GM19467 (cell line): ENCODE data around the gene ADCY5.

Source experiments
- ATAC-seq: cut with Tn5 transposase; IDR thresholded peaks from one replicate; pipeline ENCODE4 v1.9.1; 2021; ENCODE audit warnings: mild to moderate bottlenecking, moderate library complexity; ENCODE audit not compliant: unreplicated experiment

The ADCY5 gene

DNA sequence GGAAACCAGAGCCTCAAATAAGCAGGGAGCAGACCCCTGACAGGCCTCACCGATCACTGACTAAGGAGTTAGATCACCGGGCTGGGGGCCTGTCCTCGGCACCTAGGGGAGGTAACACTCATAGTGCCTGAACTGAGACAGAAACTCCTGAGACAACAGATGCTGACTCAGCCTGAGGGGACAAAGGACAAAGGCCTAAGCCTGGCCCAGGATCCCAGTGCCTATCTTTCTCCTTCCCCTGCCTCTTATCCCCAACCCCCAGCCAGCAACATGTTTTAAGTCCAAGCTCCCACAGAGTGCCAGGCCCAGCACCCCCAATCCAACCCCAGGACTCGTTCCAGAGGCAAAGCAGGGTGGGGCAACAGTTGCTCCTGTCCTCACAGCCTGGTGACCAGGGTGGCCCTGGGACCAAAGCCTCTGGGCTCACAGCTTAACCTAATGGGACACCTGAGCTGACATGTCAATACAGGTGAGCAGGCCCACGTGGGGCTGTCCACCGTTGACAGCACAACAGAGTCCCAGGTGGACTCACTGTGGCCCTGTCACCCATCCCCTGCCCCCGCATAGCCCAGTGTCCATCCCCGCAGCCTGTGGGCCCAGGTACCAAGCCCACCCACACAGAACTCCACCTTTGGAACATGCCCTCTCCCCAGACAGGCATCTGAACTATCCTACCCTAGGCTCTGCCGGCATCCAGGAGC lies 37.4 kb downstream of the ADCY5 start:
- ATAC-seq = no peak

DNA sequence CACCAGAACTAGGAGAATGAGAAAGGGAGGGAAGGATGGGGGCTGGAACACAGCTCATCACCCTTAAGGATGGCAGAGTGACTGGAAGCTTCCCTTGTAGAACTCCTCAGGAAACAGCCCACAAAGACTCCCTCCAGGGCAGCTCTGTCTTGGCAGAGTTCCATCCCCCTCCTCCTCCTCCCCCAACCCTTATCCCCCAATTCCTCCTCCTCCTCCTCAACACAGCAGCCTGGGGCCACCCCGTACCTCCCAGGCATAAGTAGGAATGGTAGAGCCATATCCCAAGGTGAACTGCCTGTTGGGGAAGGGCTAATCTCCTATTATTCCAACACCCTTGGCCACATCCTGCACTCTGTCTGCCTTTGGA lies 38.8 kb downstream of the ADCY5 start:
- no peak for ATAC-seq

DNA sequence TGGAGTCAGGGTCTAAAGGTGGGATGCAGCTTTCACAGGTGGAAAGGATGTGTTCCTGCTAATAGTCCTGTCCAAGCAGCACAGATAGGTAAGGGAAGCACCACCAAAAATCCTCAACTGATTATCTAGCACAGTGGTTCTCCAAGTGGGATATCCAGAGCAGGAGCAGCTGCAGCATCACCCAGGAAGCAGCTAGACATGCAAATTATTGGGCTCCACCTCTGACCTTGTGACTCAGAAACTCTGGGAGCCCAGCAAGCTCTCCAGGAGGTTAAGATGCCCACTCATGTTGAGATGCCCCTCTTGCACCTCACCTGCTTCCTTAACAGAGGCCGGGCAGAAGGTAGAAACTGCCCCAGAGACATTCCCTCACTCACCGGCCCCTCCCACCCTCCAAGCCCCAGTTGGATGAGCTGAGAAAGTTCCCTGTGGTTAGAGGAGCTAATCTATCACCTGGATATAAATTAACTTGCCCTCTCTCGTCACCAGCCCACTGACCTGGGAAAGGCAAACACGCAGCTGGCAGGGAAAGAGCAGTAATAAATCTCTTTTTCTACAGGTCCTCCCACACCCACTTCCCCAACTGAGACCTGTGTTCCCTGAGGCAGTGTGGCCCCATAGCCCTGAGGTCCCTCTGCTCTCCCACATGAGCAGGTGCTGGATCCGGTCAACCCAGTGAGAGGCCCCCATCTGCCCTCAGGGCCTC lies 39.3 kb downstream of the ADCY5 start:
- ATAC-seq = no peak

DNA sequence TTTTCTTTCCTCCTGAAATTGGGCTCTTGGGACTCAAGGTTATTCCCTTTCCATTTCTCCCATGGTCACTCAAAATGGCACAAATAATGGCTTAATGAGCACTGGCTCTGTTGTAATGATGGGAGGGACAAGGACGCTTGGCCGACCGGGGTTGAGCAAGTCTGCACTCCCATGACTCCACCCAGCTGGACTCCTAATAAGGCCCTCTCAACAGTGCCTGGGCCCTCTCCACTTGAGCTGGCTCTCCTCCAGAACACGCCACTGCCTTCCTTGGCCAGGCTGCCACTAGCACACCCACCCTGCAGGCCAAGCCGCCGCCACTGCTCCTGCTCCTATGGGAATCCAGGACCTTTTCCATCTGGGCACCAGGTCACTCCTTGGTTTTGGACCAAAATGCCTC lies 42.3 kb downstream of the ADCY5 start:
- no peak for ATAC-seq

DNA sequence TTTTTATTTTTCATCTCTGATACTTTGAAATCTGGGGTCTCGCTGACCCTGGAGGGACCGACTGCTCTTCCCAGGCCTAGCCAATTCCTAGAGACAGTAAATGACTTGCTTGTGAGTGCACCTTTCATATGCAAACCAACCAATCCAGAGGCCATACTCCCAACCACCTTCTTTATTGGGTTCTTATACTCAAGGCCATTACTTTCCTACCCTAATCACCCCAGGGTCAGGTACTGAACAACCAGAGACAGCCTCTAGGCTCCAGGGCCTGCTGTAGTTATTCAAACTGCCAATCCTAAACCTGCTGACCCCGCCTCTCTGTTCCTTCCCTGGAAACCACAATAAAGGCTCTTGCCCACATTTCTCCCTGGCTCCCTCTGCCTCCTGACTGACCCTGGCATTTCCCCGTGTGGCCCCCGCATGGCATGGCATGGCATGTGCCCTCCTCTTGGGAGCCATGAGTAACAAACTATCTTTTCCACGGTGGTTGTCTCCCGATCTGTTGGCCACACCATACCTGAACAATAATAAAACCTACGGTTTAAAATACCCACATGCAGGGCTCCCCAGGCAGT lies 42.9 kb downstream of the ADCY5 start:
- ATAC-seq = no peak

DNA sequence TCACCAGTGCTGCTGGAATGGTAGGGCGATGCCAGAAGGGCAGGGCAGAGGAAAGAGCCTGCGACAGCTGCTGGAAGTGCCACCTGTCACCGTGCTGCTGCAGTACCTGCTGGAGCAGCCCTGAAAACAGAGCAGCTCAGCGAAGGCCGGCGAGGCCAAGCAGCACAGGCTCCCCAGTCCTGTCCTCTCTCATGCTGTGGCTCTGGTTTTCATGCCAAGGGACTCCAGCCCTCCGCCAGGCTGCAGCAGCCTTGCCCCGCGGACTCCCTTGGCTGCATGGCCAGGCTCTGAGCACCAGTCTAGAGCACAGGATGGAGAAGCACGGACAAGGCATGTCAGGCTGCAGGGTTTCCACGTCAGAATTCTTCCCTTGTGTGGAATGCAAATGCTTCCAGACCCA lies 43.9 kb downstream of the ADCY5 start:
- ATAC-seq = no peak

DNA sequence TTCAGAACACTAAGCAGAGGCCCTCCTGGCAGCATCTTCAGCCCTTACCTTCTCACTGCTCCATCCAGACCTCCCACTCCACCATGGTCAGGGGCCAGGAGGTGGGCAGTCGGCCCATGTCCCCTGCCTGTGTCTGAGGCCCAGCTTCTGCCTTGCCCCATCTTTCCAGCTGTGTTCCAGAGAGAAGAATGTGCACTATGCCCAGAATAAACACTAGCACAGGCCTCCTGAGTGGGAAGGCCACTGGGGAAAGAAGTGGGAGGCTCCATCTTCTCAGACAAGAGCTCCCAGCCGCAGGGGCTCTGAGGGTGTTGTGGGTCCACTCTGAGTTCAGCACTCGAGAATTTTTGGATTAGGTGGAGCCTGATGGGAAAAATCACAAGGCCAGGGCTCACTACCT lies 44.5 kb downstream of the ADCY5 start:
- ATAC-seq = no peak

DNA sequence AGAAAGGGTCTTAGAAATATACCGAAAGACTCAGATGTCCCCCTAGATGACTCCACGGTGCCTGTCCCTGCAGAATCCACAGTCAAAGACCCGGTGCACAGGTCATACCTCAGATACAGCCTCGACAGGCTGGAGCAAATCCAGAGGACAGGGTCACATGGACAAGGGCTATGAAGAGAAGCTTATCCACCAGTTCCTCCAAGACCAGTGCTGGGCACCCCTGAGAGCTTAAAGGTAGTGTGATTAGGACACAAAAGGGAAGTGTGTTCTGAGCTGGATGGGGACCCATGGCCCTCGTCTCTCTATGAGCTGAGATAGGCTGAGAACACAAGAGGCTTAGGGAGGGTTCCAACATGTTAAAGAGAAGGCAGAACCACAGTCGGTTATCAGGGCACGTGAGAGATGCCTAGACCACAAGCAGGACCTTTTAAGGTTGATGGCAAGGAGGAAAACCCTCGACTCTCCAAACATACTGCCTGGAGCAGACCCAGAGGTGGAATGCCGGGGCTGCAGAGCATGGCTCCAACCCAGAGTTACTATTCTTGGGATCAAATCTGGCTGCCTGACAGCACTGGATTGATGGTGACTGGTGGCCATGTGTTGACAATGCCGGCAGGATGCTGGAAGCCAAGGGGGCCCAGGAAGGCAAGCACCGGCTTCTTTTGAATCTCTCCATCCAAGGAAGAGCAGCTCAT lies 46.9 kb downstream of the ADCY5 start:
- ATAC-seq = no peak

DNA sequence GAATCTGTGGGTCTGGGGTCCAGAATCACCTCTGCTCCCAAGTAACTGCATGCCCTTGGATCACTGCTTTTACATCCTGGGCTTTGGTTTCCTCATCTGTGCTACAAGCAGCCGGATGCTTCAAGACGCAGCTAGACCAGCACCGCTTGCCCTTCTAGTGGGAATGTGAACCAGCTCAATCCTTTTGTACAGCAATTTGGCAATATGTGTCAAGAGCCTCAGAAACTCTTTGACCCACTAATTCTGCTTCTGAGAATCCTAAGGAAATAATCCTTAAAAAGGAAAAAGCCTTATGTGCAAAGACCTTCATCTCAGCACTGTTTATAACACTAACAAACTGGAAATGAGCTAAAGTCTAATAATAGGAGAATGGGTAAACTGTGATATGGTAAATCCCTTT lies 48.7 kb downstream of the ADCY5 start:
- no peak for ATAC-seq

DNA sequence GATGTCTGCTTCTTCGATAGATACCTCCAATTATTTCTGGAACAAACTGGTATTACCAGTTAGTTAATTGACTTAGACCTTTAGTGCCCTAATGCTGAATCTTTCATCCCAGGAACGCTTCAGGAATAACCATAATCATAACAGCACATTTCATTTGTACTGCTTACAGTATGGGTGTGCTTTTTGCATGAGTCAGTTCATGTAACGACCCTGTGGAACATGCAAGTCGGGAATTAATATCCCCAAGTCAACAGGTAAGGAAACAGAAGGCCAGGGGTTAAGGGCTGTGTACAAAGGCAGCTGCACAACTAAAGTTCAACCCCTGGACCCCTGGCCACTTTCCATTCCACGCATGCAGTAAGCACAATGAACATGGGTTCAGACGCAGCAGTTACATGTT lies 49.2 kb downstream of the ADCY5 start:
- ATAC-seq = no peak

DNA sequence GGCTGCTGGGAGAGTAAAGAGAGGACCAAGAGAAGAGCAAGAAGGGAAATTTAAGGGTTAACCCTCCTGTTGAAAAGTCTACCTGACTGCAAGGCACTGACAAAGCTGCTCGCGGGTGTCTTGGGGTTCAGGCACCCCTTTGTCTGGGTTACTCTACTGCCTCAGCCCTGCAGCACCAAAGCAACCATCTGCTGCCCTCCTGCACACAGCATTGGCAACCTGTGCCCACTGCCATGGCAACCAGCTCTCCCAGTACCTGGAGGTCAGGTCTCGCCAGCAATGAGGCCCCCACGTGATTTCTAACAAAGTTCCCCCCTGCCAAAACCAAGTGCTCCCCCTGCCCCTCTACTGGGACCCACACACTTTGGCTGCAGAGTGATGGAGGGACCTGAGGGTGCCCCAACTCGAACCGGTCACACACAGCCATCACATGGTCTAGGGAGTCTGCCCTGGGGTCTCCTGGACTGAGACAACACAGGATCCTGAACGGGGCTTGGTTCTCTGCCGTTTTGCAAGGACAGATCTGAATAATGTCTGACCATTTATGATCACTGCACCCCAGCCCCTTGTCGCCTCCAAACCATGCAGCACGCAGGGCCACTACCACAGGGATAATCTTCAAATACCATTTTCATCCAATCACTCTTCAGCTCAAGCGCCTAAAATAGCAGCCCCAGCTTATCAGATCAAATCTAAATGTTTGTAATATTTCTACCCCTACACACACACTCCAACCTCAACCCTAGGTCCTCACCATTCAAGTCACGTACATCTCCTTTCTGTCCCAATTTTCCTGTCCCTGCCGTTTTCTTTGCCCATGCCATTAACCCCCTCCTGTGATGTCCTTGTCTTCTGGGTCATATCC lies 50.7 kb downstream of the ADCY5 start:
- no peak for ATAC-seq

DNA sequence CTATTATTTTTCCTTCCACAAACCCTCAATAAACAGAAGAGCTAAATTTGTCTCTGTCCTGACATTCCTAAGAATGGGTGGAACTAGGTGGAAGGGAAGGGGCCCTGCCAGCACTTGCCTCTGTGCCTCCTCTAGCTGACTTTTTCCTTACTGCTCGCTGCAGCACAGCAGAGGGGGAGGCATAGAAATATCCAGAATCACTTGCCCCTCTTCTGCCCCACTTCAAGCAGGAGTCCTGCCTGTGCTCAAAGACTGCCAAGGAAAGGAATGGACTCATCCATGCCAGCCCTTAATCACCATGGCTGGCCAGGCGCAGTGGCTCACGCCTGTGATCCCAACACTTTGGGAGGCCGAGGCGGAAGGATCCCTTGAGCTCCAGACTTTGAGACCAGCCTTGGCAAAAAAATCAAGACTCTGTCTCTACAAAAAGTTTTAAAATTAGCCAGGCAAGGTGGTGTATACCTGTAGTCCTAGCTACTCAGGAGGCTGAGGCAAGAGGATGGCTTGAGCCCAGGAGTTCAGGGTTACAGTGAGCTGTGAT lies 51.8 kb downstream of the ADCY5 start:
- ATAC-seq = no peak

DNA sequence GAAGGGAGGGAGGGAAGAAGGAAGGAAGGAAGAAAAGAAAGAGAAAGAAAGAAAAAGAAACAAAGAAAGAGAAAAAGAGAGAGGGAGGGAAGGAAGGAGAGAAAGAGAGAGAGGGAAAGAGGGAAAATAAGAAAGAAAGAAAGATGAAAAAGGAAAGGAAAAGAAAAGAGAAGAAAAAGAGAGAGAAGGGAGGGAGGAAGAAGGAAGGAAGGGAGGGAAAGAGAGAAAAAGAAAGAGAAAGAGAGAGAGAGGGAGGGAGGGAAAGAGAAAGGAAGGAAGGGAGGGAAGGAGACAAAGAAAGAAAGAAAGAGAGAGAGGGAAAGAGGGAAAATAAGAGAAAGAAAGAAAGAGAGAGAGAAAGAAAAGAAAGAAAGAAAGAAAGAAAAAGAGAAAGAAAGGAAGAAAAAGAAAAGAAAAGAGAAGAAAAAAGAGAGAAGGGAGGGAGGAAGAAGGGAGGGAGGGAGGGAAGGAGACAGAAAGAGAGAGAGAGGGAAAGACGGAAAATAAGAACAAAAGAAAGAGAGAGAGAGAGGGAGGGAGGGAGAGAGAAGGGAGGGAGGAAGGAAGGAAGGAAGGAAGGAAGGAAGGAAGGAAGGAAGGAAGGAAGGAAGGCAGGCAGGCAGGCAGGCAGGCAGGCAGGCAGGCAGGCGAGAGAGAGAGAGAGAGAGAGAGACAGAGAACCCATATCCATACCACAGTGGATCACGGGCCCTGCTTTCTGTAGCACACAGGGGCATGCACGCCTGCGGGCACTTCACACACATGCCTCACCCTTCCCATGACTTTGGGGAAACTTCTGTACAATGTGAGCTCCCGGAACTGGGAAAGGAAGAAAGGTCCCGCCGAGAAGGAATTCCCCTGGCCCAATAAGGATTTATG lies 52.5 kb downstream of the ADCY5 start:
- ATAC-seq = no peak

DNA sequence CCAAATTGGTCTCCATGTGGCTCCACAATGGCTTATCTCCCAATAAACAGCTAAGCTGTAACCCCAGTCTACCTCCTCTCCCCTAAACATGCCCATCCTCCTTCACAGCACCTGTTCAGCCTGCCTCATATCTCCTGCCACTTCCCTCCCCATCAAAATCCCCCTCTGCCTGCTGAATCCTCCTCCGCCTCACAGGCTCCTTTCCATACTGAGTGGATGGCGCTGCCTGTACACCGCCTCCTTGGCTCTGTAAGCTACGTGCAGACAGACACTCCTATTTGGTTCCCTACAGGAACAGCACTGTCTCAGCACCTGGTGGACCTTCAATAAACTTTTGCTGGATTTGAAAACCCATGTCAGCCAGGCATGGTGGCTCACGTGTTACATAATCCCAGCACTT lies 53.7 kb downstream of the ADCY5 start:
- no peak for ATAC-seq

DNA sequence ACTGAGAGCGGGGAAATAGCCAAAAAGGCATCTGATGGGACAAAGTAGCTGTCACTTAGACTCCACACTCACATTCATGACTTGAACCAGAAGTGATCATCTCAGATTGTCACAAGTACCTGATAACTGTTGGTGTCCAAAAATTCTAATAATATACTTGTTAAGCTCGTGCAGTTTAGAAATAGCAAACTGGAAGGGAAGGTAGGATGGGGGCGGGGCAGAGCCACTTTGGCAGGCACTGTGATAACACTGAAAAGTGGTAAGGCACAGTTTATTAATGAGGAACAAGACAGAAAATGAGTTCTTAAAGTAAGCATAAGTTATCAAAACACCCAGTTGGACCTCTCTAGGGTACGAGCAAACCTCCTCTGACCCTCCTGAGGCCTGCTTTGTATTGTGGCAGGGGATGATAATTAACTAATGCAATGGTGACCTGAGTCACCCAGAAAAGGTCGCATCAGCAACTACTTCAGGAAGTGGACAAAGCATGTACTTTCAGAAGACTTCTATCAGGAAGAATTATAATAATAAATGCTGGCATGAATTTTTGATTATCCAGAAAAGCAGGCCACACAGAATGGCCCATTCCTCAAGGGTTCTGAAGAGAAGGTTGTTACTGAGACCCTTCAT lies 54.4 kb downstream of the ADCY5 start:
- no peak for ATAC-seq

DNA sequence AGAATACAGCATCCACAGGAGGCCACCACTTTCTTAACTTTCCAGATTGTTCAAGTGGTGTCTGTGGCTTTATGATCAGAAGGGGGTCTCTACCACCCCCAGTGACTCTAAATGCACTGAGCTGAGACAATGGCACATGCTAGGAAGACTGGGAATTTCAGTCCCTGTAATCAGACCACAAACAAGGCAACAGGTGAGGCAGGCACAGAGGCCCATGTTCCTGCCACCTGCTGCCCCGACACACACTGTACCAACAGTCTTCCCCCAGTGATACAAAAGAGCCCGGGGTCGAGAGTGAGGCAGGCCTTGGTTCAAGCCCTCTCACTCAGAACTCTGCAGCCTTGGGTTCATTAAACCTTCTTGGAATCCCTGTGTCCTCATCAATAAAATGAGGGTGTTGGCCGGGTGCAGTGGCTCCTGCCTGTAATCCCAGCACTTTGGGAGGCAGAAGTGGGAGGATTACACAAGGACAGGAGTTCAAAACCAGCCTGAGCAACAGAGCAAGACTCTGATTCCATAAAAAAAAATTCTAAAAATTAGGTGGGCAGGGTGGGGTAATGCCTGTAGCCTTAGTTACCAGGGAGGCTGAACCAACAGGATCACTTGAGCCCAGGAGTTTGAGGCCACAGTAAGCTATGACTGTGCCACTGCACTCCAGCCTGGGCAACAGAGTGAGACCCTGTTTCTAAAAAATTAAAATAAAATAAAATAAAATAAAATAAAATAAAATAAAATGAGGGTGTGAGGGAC lies 55.8 kb downstream of the ADCY5 start:
- no peak for ATAC-seq

DNA sequence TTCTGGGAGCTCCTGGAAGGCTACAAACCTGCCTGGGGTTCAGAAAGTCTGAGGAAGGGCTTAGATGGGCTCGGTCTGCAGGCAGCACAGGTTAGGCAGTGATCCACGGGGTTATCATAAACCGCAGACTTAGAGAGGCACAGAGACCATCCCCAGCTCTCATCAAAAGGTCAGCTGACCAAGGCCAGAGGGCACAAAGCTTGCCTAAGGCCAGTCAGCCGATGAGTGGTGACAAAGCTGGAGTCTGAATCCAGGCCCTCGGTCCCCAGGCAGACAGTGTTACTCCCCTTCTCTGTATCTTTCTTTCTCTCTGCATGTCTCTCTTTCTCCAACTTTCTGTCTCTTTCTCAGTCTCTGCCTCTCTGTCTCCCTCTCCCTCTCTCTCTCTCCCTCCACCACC lies 56.5 kb downstream of the ADCY5 start:
- ATAC-seq = no peak

DNA sequence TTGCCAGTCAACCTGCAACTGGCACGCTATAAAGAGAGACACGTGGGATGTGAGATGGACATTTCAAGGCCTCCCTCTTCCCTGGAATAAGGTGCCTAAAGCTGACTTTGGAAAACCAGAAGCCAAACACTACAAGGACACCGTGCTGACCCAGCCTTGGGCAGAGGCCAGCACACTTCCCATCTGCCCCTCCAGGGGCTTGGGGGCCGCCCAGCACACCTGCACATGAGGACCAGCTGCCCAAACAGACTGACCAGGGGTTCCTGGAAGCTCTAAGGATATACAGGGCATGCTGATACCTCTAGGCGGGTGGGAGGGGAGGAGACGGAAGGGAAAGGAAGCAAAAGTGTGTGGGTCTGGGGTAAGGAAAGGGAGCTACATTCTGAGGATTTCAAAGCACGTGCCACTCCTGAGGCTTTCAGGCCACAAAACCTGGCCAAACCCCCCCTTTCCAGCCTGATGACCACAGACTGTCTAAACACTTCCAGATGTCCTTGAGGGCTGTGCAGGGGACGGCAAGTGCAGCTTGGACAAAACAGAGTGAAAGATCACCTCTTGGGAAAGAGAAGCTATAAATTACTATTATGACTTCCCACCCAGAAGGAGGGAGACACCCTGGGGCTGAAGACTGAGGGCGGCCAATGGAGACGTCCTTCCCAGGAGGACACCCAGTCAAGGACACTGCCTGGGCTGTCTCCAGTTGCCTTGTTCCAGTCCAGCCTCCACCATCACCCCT lies 57.9 kb downstream of the ADCY5 start:
- ATAC-seq = no peak
